Measurements from ENCODE around the gene ZC2HC1C. TPM values are rescaled to one million over a fixed set of nuclear protein-coding genes. Genes with fewer than 3 reads are reported as not detected.

The ZC2HC1C gene
- total RNA-seq, 1 experiment from 2014 or later, result 5.2 TPM

DNA sequence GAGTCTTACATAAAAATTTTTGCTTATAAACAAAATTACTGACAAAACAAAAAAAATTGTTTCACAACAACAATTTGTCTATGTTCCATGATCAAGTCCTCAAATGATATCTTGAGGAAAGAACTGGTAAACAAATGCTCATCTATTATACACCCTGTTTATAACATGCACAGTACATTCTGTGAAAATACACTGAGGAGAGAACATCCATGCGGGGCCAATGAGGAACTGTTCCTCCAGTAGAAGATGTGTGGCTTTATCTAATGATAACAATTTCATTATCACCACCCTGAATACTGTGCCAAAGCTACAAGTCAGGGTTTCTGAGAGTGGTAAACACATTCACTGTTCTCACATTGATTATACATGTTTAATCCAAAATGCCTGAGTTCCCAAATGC lies 28.9 kb upstream of the ZC2HC1C start:
- BruUV-seq (replicated peaks), result no TSS peak
- CTCF ChIA-PET, result no interaction called here
- ATAC-seq (no peak), DNase-seq (ENCODE audit: low read depth, low spot score) (no peak)
- H3K27me3 ChIP-seq (ENCODE audit: control insufficient read depth, insufficient read depth, low read length), result no peaks in the 10 kb centered on the region
- H3K36me3 ChIP-seq (ENCODE audit: control insufficient read depth, insufficient read depth, low read length), result peaks cover 4% of the 10 kb centered on the region; the same call in 1 of the 2 replicates
- no peak overlapping the region for H3K4me3 ChIP-seq (ENCODE audit: low read depth in 2 of 2, low read length in 2 of 2)
- no peak overlapping the region for H3K27ac ChIP-seq (ENCODE audit: low read length)
- POLR2A ChIA-PET, result interaction anchor here (0.6 kb wide), 1 partner anchor 11 kb away, joined by 3 read pairs; no protein-coding TSS in a partner anchor
- no peaks in the 10 kb centered on the region for H3K9me3 ChIP-seq (ENCODE audit: control insufficient read depth, insufficient read depth, low read depth, low read length)
- in situ Hi-C loops (cut with HindIII; ENCODE audit: low pct_unique_long_range_greater_than_20kb, low sequenced_read_pairs) (no loop called here), intact Hi-C loops (cut with micrococcal nuclease; ENCODE audit: unreplicated experiment) (no loop called here)
- TF ChIP-seq POLR2AphosphoS5 (IDR thresholded peaks at IDR 0.05; ENCODE audit: low read depth, low read length) (no peak), TCF7L2 (IDR thresholded peaks at IDR 0.05; ENCODE audit: low read depth, low read length) (no peak), SIN3A (IDR thresholded peaks at IDR 0.05; ENCODE audit: borderline replicate concordance, insufficient read depth, low read depth, low read length) (no peak)
- TF ChIP-seq, protein P1, sequence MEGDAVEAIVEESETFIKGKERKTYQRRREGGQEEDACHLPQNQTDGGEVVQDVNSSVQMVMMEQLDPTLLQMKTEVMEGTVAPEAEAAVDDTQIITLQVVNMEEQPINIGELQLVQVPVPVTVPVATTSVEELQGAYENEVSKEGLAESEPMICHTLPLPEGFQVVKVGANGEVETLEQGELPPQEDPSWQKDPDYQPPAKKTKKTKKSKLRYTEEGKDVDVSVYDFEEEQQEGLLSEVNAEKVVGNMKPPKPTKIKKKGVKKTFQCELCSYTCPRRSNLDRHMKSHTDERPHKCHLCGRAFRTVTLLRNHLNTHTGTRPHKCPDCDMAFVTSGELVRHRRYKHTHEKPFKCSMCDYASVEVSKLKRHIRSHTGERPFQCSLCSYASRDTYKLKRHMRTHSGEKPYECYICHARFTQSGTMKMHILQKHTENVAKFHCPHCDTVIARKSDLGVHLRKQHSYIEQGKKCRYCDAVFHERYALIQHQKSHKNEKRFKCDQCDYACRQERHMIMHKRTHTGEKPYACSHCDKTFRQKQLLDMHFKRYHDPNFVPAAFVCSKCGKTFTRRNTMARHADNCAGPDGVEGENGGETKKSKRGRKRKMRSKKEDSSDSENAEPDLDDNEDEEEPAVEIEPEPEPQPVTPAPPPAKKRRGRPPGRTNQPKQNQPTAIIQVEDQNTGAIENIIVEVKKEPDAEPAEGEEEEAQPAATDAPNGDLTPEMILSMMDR (IDR thresholded peaks at IDR 0.05), result no peak
- TF ChIP-seq, protein P2, sequence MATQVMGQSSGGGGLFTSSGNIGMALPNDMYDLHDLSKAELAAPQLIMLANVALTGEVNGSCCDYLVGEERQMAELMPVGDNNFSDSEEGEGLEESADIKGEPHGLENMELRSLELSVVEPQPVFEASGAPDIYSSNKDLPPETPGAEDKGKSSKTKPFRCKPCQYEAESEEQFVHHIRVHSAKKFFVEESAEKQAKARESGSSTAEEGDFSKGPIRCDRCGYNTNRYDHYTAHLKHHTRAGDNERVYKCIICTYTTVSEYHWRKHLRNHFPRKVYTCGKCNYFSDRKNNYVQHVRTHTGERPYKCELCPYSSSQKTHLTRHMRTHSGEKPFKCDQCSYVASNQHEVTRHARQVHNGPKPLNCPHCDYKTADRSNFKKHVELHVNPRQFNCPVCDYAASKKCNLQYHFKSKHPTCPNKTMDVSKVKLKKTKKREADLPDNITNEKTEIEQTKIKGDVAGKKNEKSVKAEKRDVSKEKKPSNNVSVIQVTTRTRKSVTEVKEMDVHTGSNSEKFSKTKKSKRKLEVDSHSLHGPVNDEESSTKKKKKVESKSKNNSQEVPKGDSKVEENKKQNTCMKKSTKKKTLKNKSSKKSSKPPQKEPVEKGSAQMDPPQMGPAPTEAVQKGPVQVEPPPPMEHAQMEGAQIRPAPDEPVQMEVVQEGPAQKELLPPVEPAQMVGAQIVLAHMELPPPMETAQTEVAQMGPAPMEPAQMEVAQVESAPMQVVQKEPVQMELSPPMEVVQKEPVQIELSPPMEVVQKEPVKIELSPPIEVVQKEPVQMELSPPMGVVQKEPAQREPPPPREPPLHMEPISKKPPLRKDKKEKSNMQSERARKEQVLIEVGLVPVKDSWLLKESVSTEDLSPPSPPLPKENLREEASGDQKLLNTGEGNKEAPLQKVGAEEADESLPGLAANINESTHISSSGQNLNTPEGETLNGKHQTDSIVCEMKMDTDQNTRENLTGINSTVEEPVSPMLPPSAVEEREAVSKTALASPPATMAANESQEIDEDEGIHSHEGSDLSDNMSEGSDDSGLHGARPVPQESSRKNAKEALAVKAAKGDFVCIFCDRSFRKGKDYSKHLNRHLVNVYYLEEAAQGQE (IDR thresholded peaks at IDR 0.05; ENCODE audit: insufficient read depth in 1 of 2, low read depth in 2 of 2, low read length in 1 of 2), result no peak
- H3K4me1 ChIP-seq (ENCODE audit: control insufficient read depth, insufficient read depth, low read length), result peaks cover 17% of the 10 kb centered on the region

DNA sequence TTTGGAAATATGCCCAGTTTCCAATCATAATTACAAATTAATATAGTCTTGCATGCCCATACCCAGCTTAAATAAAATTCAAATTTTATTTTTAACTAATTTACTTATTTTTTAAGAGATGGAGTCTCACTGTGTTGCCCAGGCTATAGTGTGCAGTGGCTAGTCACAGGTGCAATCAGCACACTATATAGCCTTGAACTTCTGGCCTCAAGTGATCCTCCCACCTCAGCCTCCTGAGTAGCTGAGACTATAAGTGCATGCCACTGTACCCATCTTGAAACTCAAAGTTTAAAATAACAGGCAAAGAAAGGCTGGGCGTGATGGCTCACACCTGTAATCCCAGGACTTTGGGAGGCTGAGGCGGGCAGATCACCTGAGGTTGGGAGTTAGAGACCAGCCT lies 28.5 kb upstream of the ZC2HC1C start:
- no peak for ATAC-seq
- Histone ChIP-seq H3K4me3 (ENCODE audit: low read depth in 2 of 2, low read length in 2 of 2) (no peak overlapping the region), H3K4me1 (ENCODE audit: control insufficient read depth, insufficient read depth, low read length) (peaks cover 17% of the 10 kb centered on the region), H3K36me3 (ENCODE audit: control insufficient read depth, insufficient read depth, low read length) (peaks cover 4% of the 10 kb centered on the region; the same call in 1 of the 2 replicates), H3K27ac (ENCODE audit: low read length) (no peak overlapping the region), H3K9me3 (ENCODE audit: control insufficient read depth, insufficient read depth, low read depth, low read length) (no peaks in the 10 kb centered on the region), H3K27me3 (ENCODE audit: control insufficient read depth, insufficient read depth, low read length) (no peaks in the 10 kb centered on the region)
- POLR2A ChIA-PET, result interaction anchor here (0.6 kb wide), 1 partner anchor 11 kb away, joined by 3 read pairs; no protein-coding TSS in a partner anchor
- intact Hi-C loops (cut with micrococcal nuclease; ENCODE audit: unreplicated experiment) (no loop called here), in situ Hi-C loops (cut with HindIII; ENCODE audit: low pct_unique_long_range_greater_than_20kb, low sequenced_read_pairs) (no loop called here)
- no peak for DNase-seq (ENCODE audit: low read depth, low spot score)
- TF ChIP-seq POLR2AphosphoS5 (IDR thresholded peaks at IDR 0.05; ENCODE audit: low read depth, low read length) (no peak), SIN3A (IDR thresholded peaks at IDR 0.05; ENCODE audit: borderline replicate concordance, insufficient read depth, low read depth, low read length) (no peak), TCF7L2 (IDR thresholded peaks at IDR 0.05; ENCODE audit: low read depth, low read length) (no peak)
- TF ChIP-seq, protein P1 (IDR thresholded peaks at IDR 0.05), result no peak
- TF ChIP-seq, protein P2 (IDR thresholded peaks at IDR 0.05; ENCODE audit: insufficient read depth in 1 of 2, low read depth in 2 of 2, low read length in 1 of 2), result no peak
- no TSS peak for BruUV-seq (replicated peaks)
- CTCF ChIA-PET, result no interaction called here

Data from Panc1 (cell line).